Vagina (tissue), 2 donors: ENCODE measurements around the gene SH2D3C. TPM values are rescaled to one million over a fixed set of nuclear protein-coding genes. Genes with fewer than 3 reads are reported as not detected.

Experiments used
- DNase-seq, 2 donors: peaks; one replicate each; pipeline ENCODE4 v3.0.0-alpha.2; 2017; ENCODE audit errors: extremely low spot score in 2 of 2
- H3K27ac ChIP-seq: fragments of 200-600 bp; sonication (generic); one replicate; pipeline ENCODE4 v1.5.1; 2019
- H3K27me3 ChIP-seq: fragments of 200-600 bp; sonication (generic); one replicate; pipeline ENCODE4 v1.5.1; 2019
- H3K36me3 ChIP-seq, 2 donors: fragments of 200-600 bp; sonication (generic); one replicate each; pipeline ENCODE4 v1.5.1; 2017 to 2019
- H3K4me1 ChIP-seq: fragments of 200-600 bp; sonication (generic); one replicate; pipeline ENCODE4 v1.5.1; 2019
- H3K4me3 ChIP-seq, 2 donors: fragments of 200-600 bp; sonication (generic); 1 replicate in 1 of 2; 2 replicates in 1 of 2; pipeline ENCODE4 v1.5.1; 2016 to 2019
- H3K9me3 ChIP-seq: fragments of 200-600 bp; sonication (generic); one replicate; pipeline ENCODE4 v1.5.1; 2019
- POLR2A ChIP-seq, 2 donors: fragments of 450-650 bp; IDR thresholded peaks; one replicate each; pipeline ENCODE4 v1.6.1; 2017; ENCODE audit warnings: antibody characterized with exemption in 2 of 2, mild to moderate bottlenecking in 2 of 2, moderate library complexity in 2 of 2
- POLR2AphosphoS5 ChIP-seq, 2 donors: sonication (generic); formaldehyde crosslinking; IDR thresholded peaks; one replicate each; pipeline ENCODE4 v1.9.0; 2017; ENCODE audit warnings: antibody characterized with exemption in 2 of 2, mild to moderate bottlenecking in 2 of 2, low read depth in 1 of 2; ENCODE audit not compliant: insufficient read depth in 1 of 2
- intact Hi-C: fragments of 100-400 bp; cut with DNase I; formaldehyde crosslinking; loops from one replicate; pipeline ENCODE4 v1.15.1; 2023
- total RNA-seq: library from RNA; depleted of rRNA; stranded (reverse); fragments of >200 nt; gene quantifications from one replicate; pipeline ENCODE4 v1.2.3, GENCODE V29; 2016
- TF ChIP-seq, protein P1 (sequence below), 3 experiments: fragments of 450-650 bp in 2 of 3; fragments of 200-600 bp in 1 of 3; sonication (generic) in 1 of 3; IDR thresholded peaks; one replicate each; pipeline ENCODE4 v1.5.1; 2017 to 2019; ENCODE audit warnings: antibody characterized with exemption in 3 of 3, mild to moderate bottlenecking in 2 of 3, moderate library complexity in 2 of 3

Gene SH2D3C
- total RNA-seq, 1 donor from 2014 or later = 19.6 TPM

GRCh38 chr9:127708952-127709587 lies 69.4 kb downstream of the SH2D3C start:
- Histone ChIP-seq H3K4me1 (peaks cover 2% of the 10 kb centered on the region), H3K27ac (no peak overlapping the region), H3K9me3 (no peaks in the 10 kb centered on the region), H3K36me3 (no peaks in the 10 kb centered on the region), H3K27me3 (no peaks in the 10 kb centered on the region), H3K4me3 (no peak overlapping the region)
- no peak for TF ChIP-seq POLR2A (IDR thresholded peaks at IDR 0.05)
- no peak for TF ChIP-seq POLR2AphosphoS5 (IDR thresholded peaks at IDR 0.05; ENCODE audit: insufficient read depth in 1 of 2, low read depth in 1 of 2)
- TF ChIP-seq, protein P1, sequence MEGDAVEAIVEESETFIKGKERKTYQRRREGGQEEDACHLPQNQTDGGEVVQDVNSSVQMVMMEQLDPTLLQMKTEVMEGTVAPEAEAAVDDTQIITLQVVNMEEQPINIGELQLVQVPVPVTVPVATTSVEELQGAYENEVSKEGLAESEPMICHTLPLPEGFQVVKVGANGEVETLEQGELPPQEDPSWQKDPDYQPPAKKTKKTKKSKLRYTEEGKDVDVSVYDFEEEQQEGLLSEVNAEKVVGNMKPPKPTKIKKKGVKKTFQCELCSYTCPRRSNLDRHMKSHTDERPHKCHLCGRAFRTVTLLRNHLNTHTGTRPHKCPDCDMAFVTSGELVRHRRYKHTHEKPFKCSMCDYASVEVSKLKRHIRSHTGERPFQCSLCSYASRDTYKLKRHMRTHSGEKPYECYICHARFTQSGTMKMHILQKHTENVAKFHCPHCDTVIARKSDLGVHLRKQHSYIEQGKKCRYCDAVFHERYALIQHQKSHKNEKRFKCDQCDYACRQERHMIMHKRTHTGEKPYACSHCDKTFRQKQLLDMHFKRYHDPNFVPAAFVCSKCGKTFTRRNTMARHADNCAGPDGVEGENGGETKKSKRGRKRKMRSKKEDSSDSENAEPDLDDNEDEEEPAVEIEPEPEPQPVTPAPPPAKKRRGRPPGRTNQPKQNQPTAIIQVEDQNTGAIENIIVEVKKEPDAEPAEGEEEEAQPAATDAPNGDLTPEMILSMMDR (IDR thresholded peaks at IDR 0.05) = no peak
- intact Hi-C loops = no loop called here
- no peak for DNase-seq

DNA sequence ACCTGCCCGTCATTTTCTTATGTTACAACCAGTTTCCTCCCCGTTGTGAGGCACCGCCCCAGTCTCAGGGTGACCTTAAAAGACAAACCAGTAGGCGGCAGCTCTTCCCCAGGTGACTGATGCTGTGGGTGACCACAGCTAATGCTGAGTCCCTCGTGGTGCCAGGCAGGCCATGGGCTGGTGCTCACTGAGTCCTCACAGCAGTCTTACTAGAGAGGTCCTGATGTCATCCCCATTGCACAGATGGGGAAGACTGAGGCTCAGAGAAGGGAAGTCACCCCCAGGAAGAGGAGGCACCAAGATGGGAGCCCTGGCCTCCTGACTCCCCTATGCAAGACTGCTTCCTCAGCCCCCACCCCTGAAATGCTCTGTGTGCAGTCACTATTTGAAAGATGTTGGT lies 70.7 kb downstream of the SH2D3C start:
- intact Hi-C loops = no loop called here
- Histone ChIP-seq H3K4me3 (no peak overlapping the region), H3K9me3 (no peaks in the 10 kb centered on the region), H3K4me1 (no peaks in the 10 kb centered on the region), H3K36me3 (no peaks in the 10 kb centered on the region), H3K27me3 (no peaks in the 10 kb centered on the region), H3K27ac (no peak overlapping the region)
- no peak for DNase-seq
- TF ChIP-seq POLR2A (IDR thresholded peaks at IDR 0.05) (no peak), POLR2AphosphoS5 (IDR thresholded peaks at IDR 0.05; ENCODE audit: insufficient read depth in 1 of 2, low read depth in 1 of 2) (no peak)
- TF ChIP-seq, protein P1 (IDR thresholded peaks at IDR 0.05) = no peak

DNA sequence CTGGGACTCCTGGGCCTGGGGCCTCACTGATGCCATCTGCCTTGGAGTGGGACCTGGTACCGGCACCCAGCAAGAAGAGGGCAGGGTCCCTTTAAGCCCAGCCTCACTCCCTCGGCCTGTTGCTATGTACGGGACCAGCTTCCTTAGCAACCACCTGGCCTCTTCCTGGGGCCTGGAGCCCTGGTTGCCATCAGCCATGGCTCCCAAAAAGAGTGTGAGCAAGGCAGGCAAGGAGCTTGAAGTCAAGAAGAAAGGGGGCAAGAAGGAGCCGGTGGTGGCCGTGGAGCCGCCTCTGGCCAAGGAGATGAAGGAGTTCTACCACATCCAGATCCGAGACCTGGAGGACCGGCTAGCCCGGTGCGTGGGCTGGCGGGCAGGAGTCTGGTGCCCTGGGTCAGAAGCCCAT lies 71.6 kb downstream of the SH2D3C start, which contains the start of gene CFAP157:
CFAP157 (plus strand) TSS at position 153 of the 406 bp plus-strand sequence; CDS start at position 197, 44 bp downstream.
- TF ChIP-seq, protein P1 (IDR thresholded peaks at IDR 0.05) = no peak
- TF ChIP-seq POLR2A (IDR thresholded peaks at IDR 0.05) (no peak), POLR2AphosphoS5 (IDR thresholded peaks at IDR 0.05; ENCODE audit: insufficient read depth in 1 of 2, low read depth in 1 of 2) (no peak)
- H3K27ac ChIP-seq = no peak within 1 kb of the TSS
- H3K4me3 ChIP-seq = no peak within 1 kb of the TSS
- no peak for DNase-seq
- H3K27me3 ChIP-seq = no peaks in the 10 kb centered on the region
- no peaks in the 10 kb centered on the region for H3K9me3 ChIP-seq
- no peaks in the 10 kb centered on the region for H3K36me3 ChIP-seq
- H3K4me1 ChIP-seq = no peaks in the 10 kb centered on the region
- intact Hi-C loops = no loop called here

- Histone ChIP-seq H3K36me3 (no peaks in the 10 kb centered on the region), H3K9me3 (no peaks in the 10 kb centered on the region), H3K27me3 (no peaks in the 10 kb centered on the region), H3K4me1 (no peaks in the 10 kb centered on the region), H3K27ac (no peak overlapping the region), H3K4me3 (no peak overlapping the region)
- no peak for DNase-seq
- TF ChIP-seq POLR2AphosphoS5 (IDR thresholded peaks at IDR 0.05; ENCODE audit: insufficient read depth in 1 of 2, low read depth in 1 of 2) = no peak
- TF ChIP-seq POLR2A (IDR thresholded peaks at IDR 0.05) = no peak
- TF ChIP-seq, protein P1 (IDR thresholded peaks at IDR 0.05) = no peak
- intact Hi-C loops = no loop called here
Measured at GRCh38 chr9:127705577-127706379, 72.7 kb downstream of the SH2D3C start.
